Endothelial cell of umbilical vein (primary cell): ENCODE data around the gene SIPA1L3. TPM values are rescaled to one million over a fixed set of nuclear protein-coding genes. Genes with fewer than 3 reads are reported as not detected.

ENCODE experiments used
- BruUV-seq: library from RNA; stranded (reverse); fragments of 400-500 nt; replicated peaks from 2 replicates; lab custom pipeline; 2021; lab: Mats Ljungman, UMichigan
- CTCF ChIA-PET: fragments of 300-600, 350-600 bp; sonication (Branson Sonifier 250); formaldehyde crosslinking; loops from one replicate; lab custom pipeline; 2021; ENCODE audit warnings: antibody characterized with exemption, inconsistent platforms; lab: Charles Lee
- POLR2A ChIA-PET: fragments of 300-600, 350-600 bp; sonication (Branson Sonifier 250); formaldehyde crosslinking; loops from one replicate; lab custom pipeline; 2021; ENCODE audit warnings: antibody characterized with exemption, inconsistent platforms; lab: Charles Lee
- DNase-seq: peaks from one replicate; pipeline ENCODE4 v3.0.0-alpha.2; 2011; ENCODE audit warnings: low read depth, low spot score
- FAIRE-seq: peaks from 2 replicates; lab custom pipeline; 2011; peaks lifted over from hg19 to GRCh38; lab: Jason Lieb, UNC
- H2AFZ ChIP-seq: 2 replicates; pipeline ENCODE4 v1.6.0; 2012; ENCODE audit warnings: low read depth, low read length, control low read depth, inconsistent platforms
- H3K27ac ChIP-seq: 2 replicates; pipeline ENCODE4 v1.5.1; 2011; ENCODE audit warnings: low read depth, mild to moderate bottlenecking, control low read depth, low read length, moderate library complexity; ENCODE audit not compliant: insufficient read depth
- H3K27me3 ChIP-seq, 2 experiments: 2 replicates each; pipeline versions ENCODE4 v1.6.0 to v1.6.1; 2011; ENCODE audit warnings: low read length in 2 of 2, mixed read lengths in 1 of 2; ENCODE audit not compliant: control insufficient read depth in 2 of 2, insufficient read depth in 2 of 2
- H3K36me3 ChIP-seq, 2 experiments: 2 replicates in 1 of 2; 3 replicates in 1 of 2; pipeline ENCODE4 v1.5.1; 2011; ENCODE audit warnings: low read length in 2 of 2, mild to moderate bottlenecking in 1 of 2, moderate library complexity in 1 of 2; ENCODE audit not compliant: control insufficient read depth in 2 of 2, insufficient read depth in 2 of 2; ENCODE audit errors: extremely low read depth in 1 of 2
- H3K4me1 ChIP-seq: 3 replicates; pipeline ENCODE4 v1.5.1; 2011; ENCODE audit warnings: mild to moderate bottlenecking, low read length; ENCODE audit not compliant: control insufficient read depth, insufficient read depth; ENCODE audit errors: extremely low read depth
- H3K4me2 ChIP-seq: 2 replicates; pipeline ENCODE4 v1.6.1; 2011; ENCODE audit warnings: low read length, control low read depth, mixed read lengths; ENCODE audit not compliant: insufficient read depth
- H3K4me3 ChIP-seq, 3 experiments: fragments of 200-600 bp in 1 of 3; sonication (generic), shearing (Covaris generic) in 1 of 3; replicated peaks in 1 of 3; 2 replicates each; pipeline ENCODE4 v1.5.1; 2011 to 2016; ENCODE audit warnings: control low read depth in 3 of 3, low read length in 3 of 3, mild to moderate bottlenecking in 2 of 3, inconsistent platforms in 1 of 3, low read depth in 1 of 3, moderate library complexity in 1 of 3; ENCODE audit not compliant: insufficient read depth in 1 of 3
- H3K79me2 ChIP-seq: 2 replicates; pipeline ENCODE4 v1.6.0; 2012; ENCODE audit warnings: low read length, inconsistent platforms; ENCODE audit not compliant: control insufficient read depth, insufficient read depth
- H3K9ac ChIP-seq: replicated peaks from 2 replicates; pipeline ENCODE3; 2011; ENCODE audit warnings: low read length, control low read depth; ENCODE audit not compliant: insufficient read depth; ENCODE audit errors: extremely low read depth
- H3K9me1 ChIP-seq: replicated peaks from 3 replicates; pipeline ENCODE4 v1.6.0; 2011; ENCODE audit warnings: mild to moderate bottlenecking, low read length; ENCODE audit not compliant: control insufficient read depth, insufficient read depth; ENCODE audit errors: extremely low read depth
- H3K9me3 ChIP-seq: replicated peaks from 2 replicates; pipeline ENCODE4 v1.5.1; 2012; ENCODE audit warnings: low read length, inconsistent platforms; ENCODE audit not compliant: control insufficient read depth, insufficient read depth
- H4K20me1 ChIP-seq: replicated peaks from 2 replicates; pipeline ENCODE3; 2011; ENCODE audit warnings: mild to moderate bottlenecking, low read length; ENCODE audit not compliant: control insufficient read depth, insufficient read depth; ENCODE audit errors: extremely low read depth
- CTCF ChIP-seq, 2 donors: IDR thresholded peaks; 1 replicate in 1 of 2; 2 replicates in 1 of 2; pipeline ENCODE4 v1.5.1; 2011; ENCODE audit warnings: low read length in 2 of 2, mild to moderate bottlenecking in 2 of 2, moderate library complexity in 2 of 2, control low read depth in 1 of 2, inconsistent platforms in 1 of 2, low read depth in 1 of 2; ENCODE audit not compliant: insufficient read depth in 1 of 2; ENCODE audit errors: extremely low read depth in 1 of 2
- EZH2 ChIP-seq: IDR thresholded peaks from 2 replicates; pipeline ENCODE4 v1.6.1; 2012; ENCODE audit warnings: borderline replicate concordance, low read depth, mild to moderate bottlenecking, moderate library complexity, low read length, inconsistent platforms; ENCODE audit not compliant: severe bottlenecking
- FOS ChIP-seq: IDR thresholded peaks from 2 replicates; pipeline ENCODE4 v1.6.1; 2011; ENCODE audit warnings: mild to moderate bottlenecking, low read length, moderate library complexity, borderline replicate concordance; ENCODE audit not compliant: insufficient read depth
- GATA2 ChIP-seq: IDR thresholded peaks from 2 replicates; pipeline ENCODE4 v1.7.0; 2011; ENCODE audit warnings: low read depth, mild to moderate bottlenecking, moderate library complexity, mixed read lengths, low read length; ENCODE audit not compliant: insufficient read length, insufficient read depth
- JUN ChIP-seq: IDR thresholded peaks from 2 replicates; pipeline ENCODE4 v1.6.1; 2011; ENCODE audit warnings: borderline replicate concordance, low read depth; ENCODE audit not compliant: insufficient read length, insufficient read depth
- MYC ChIP-seq: IDR thresholded peaks from one replicate; pipeline ENCODE4 v1.6.1; 2011; ENCODE audit warnings: mild to moderate bottlenecking, low read depth, low read length
- POLR2A ChIP-seq: IDR thresholded peaks from 2 replicates; pipeline ENCODE4 v1.6.1; 2012; ENCODE audit warnings: low read depth, mild to moderate bottlenecking, control low read depth, low read length
- POLR2AphosphoS5 ChIP-seq: IDR thresholded peaks from 2 replicates; pipeline ENCODE4 v1.6.1; 2012; ENCODE audit warnings: low read depth, mild to moderate bottlenecking, control low read depth, low read length, moderate library complexity; ENCODE audit not compliant: insufficient read depth
- dilution Hi-C: fragments of 300-500 bp; cut with MboI; formaldehyde crosslinking; loops from one replicate; pipeline ENCODE4 v1.15.0; 2019; ENCODE audit warnings: low sequenced_read_pairs; ENCODE audit not compliant: extremely low pct_ligation_motif_present
- intact Hi-C: fragments of 100-400 bp; cut with micrococcal nuclease; formaldehyde crosslinking; loops from one replicate; pipeline ENCODE4 v1.10.0; 2022
- polyA plus RNA-seq, 4 experiments: library from polyadenylated mRNA; depleted of rRNA in 3 of 4; stranded (reverse) in 3 of 4; unstranded in 1 of 4; fragments of >200 nt; gene quantifications; 2 replicates each; pipeline versions ENCODE4 v1.2.1 to v1.2.3, GENCODE V29; 2011 to 2012; ENCODE audit warnings: missing spikeins in 1 of 4
- total RNA-seq: library from RNA; stranded (reverse); gene quantifications from 2 replicates; pipeline ENCODE4 v1.2.3, GENCODE V29; 2021
- TF ChIP-seq, protein P1 (sequence below): IDR thresholded peaks from 2 replicates; pipeline ENCODE4 v1.6.1; 2011; ENCODE audit not compliant: insufficient read depth, insufficient read length

SIPA1L3 gene
- total and polyA plus RNA-seq, 2 donors (not counting 3 experiments of a cell fraction or from before 2014, with no cell fraction given), result 14.2 to 47.2 TPM

- no peak overlapping the region for H3K4me3 ChIP-seq
- dilution Hi-C loops (no loop called here), intact Hi-C loops (no loop called here)
- H3K36me3 ChIP-seq, result no peaks in the 10 kb centered on the region
- no peak overlapping the region for H3K9ac ChIP-seq
- H3K9me1 ChIP-seq, result no peaks in the 10 kb centered on the region
- FAIRE-seq (no peak), DNase-seq (no peak)
- BruUV-seq, result no TSS peak
- H3K27ac ChIP-seq, result no peak overlapping the region
- ChIA-PET POLR2A (no interaction called here), CTCF (interaction anchor here (1.9 kb wide), 1 partner anchor 67 kb away, joined by 10 read pairs; no protein-coding TSS in a partner anchor)
- peaks cover 2% of the 10 kb centered on the region for H3K9me3 ChIP-seq
- H3K27me3 ChIP-seq, result no peaks in the 10 kb centered on the region
- peaks cover 53% of the 10 kb centered on the region for H3K79me2 ChIP-seq
- no peaks in the 10 kb centered on the region for H4K20me1 ChIP-seq
- H3K4me2 ChIP-seq, result no peak overlapping the region
- no peak for TF ChIP-seq POLR2A
- TF ChIP-seq EZH2, result no peak
- TF ChIP-seq, protein P1, sequence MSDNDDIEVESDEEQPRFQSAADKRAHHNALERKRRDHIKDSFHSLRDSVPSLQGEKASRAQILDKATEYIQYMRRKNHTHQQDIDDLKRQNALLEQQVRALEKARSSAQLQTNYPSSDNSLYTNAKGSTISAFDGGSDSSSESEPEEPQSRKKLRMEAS, result no peak
- TF ChIP-seq JUN, result no peak
- no peak for TF ChIP-seq FOS
- no peak for TF ChIP-seq MYC
- TF ChIP-seq POLR2AphosphoS5, result no peak
- TF ChIP-seq GATA2, result no peak
- no peak for TF ChIP-seq CTCF (IDR thresholded peaks at IDR 0.05; ENCODE audit: extremely low read depth in 1 of 2, insufficient read depth in 1 of 2, low read depth in 1 of 2, low read length in 2 of 2)
- no peak overlapping the region for H2AFZ ChIP-seq
- no peaks in the 10 kb centered on the region for H3K4me1 ChIP-seq
Measured at GRCh38 chr19:37969695-37970094, 62.7 kb downstream of the SIPA1L3 start.
